Activated T-cell treated with anti-CD3 and anti-CD28 coated beads, Interleukin-2, amount 50 U/mL, for 72 hours (primary cell): Measurements from ENCODE around the gene NKAIN2. TPM values are rescaled to one million over a fixed set of nuclear protein-coding genes. Genes with fewer than 3 reads are reported as not detected.

Experiments used
- ATAC-seq, 2 donors: fragments of 150-1000 bp; cut with Tn5 transposase; replicated peaks in 1 of 2; 2 replicates each; pipeline ENCODE4 v1.10.0; 2021; ENCODE audit warnings: moderate library complexity in 2 of 2, mild to moderate bottlenecking in 1 of 2
- DNase-seq, 2 donors: peaks; one replicate each; pipeline ENCODE4 v3.0.0; 2021 to 2022; ENCODE audit warnings: mixed read lengths in 1 of 2
- H3K27ac Mint-ChIP-seq: one replicate; pipeline ENCODE4 v1.8.0; 2022; ENCODE audit warnings: mild to moderate bottlenecking, moderate library complexity, mixed read lengths
- H3K27me3 Mint-ChIP-seq: one replicate; pipeline ENCODE4 v1.8.0; 2022; ENCODE audit warnings: low read depth, mixed read lengths
- H3K36me3 Mint-ChIP-seq, 2 donors: one replicate each; pipeline ENCODE4 v1.8.0; 2022; ENCODE audit warnings: mixed read lengths in 2 of 2, mild to moderate bottlenecking in 1 of 2; ENCODE audit not compliant: insufficient read depth in 2 of 2
- H3K4me1 Mint-ChIP-seq: one replicate; pipeline ENCODE4 v1.8.0; 2022; ENCODE audit warnings: low read depth, mixed read lengths
- H3K4me3 Mint-ChIP-seq, 2 donors: one replicate each; pipeline ENCODE4 v1.8.0; 2022; ENCODE audit warnings: mild to moderate bottlenecking in 2 of 2, mixed read lengths in 2 of 2, moderate library complexity in 2 of 2
- H3K9me3 Mint-ChIP-seq, 2 donors: one replicate each; pipeline ENCODE4 v1.8.0; 2022; ENCODE audit warnings: mixed read lengths in 2 of 2
- total RNA-seq, 2 donors: library from RNA; stranded (reverse); gene quantifications; one replicate each; pipeline ENCODE4 v1.2.3, GENCODE V29; 2022

Gene NKAIN2
- total RNA-seq, 2 donors from 2014 or later = not detected

- H3K4me3 Mint-ChIP-seq = no peak overlapping the region
- no peak for ATAC-seq
- H3K36me3 Mint-ChIP-seq = no peaks in the 10 kb centered on the region
- H3K27me3 Mint-ChIP-seq = no peaks in the 10 kb centered on the region
- no peaks in the 10 kb centered on the region for H3K4me1 Mint-ChIP-seq
- DNase-seq = no peak
- H3K9me3 Mint-ChIP-seq = peaks cover 0 to 5% of the 10 kb centered on the region in 2 donors
- no peak overlapping the region for H3K27ac Mint-ChIP-seq
Measured at GRCh38 chr6:124753001-124753400, 949.3 kb downstream of the NKAIN2 start.

DNA sequence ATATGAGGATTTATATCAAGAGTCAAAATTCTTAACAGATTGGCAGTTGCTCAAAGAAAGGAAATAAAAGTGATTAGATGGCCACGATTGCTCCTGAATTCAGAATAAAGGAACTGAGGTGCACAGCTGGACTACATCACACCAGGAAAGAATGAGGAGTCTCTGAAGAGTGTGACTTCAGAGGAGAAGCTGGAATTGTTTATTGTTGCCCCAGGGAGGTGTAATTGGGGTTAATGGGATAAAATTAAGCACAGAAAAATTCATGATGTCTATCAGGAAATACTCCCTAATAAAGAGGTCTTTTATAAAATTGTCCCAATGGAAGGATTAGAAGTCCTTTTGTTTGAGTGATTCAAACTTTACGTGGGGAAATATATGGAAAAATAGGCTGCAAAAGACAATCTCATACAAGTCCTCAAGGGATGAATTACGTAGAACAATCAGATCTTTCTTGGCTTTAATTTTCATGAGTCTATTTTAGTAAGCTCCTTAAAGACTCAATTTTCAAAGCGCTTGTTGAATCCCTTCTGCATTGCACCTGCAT is 950.0 kb downstream of the NKAIN2 start:
- Mint-ChIP-seq H3K4me1 (no peaks in the 10 kb centered on the region), H3K27ac (no peak overlapping the region), H3K36me3 (no peaks in the 10 kb centered on the region), H3K4me3 (no peak overlapping the region), H3K27me3 (no peaks in the 10 kb centered on the region), H3K9me3 (peaks cover 0 to 5% of the 10 kb centered on the region in 2 donors)
- DNase-seq (no peak), ATAC-seq (no peak)

- Mint-ChIP-seq H3K27me3 (no peaks in the 10 kb centered on the region), H3K4me1 (no peaks in the 10 kb centered on the region), H3K9me3 (peaks cover 0 to 5% of the 10 kb centered on the region in 2 donors), H3K36me3 (no peaks in the 10 kb centered on the region), H3K4me3 (no peak overlapping the region), H3K27ac (no peak overlapping the region)
- no peak for DNase-seq
- no peak for ATAC-seq
Measured at GRCh38 chr6:124755321-124755720, 951.7 kb downstream of the NKAIN2 start.

- ATAC-seq = no peak
- H3K4me3 Mint-ChIP-seq = no peak overlapping the region
- H3K9me3 Mint-ChIP-seq = peaks cover 1 to 5% of the 10 kb centered on the region in 2 donors
- no peak overlapping the region for H3K27ac Mint-ChIP-seq
- no peak for DNase-seq
- no peaks in the 10 kb centered on the region for H3K4me1 Mint-ChIP-seq
- H3K27me3 Mint-ChIP-seq = no peaks in the 10 kb centered on the region
- H3K36me3 Mint-ChIP-seq = no peaks in the 10 kb centered on the region
Measured at GRCh38 chr6:124757560-124757959, 953.9 kb downstream of the NKAIN2 start.

DNA sequence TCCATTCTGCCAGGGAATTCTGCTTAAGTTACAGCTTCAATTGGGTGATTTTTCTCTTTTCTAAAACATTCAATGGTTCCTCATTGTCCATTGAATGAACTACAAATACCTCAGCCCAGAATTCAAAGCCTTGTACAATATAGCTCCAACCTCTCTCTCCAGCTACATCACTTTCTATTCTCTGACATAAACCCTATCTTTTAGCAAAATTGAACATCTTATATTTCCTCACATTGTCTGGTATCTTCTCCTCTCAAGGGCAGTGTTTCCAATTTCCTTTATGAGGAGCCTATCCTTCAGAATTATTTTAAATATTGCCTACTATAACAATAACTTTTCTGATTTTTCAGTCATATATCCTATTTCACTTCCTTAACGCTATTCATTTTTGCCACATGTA is 955.0 kb downstream of the NKAIN2 start:
- Mint-ChIP-seq H3K4me1 (no peaks in the 10 kb centered on the region), H3K4me3 (no peak overlapping the region), H3K36me3 (no peaks in the 10 kb centered on the region), H3K9me3 (peaks cover 2 to 5% of the 10 kb centered on the region in 2 donors), H3K27ac (no peak overlapping the region), H3K27me3 (no peaks in the 10 kb centered on the region)
- DNase-seq (no peak), ATAC-seq (no peak)

DNA sequence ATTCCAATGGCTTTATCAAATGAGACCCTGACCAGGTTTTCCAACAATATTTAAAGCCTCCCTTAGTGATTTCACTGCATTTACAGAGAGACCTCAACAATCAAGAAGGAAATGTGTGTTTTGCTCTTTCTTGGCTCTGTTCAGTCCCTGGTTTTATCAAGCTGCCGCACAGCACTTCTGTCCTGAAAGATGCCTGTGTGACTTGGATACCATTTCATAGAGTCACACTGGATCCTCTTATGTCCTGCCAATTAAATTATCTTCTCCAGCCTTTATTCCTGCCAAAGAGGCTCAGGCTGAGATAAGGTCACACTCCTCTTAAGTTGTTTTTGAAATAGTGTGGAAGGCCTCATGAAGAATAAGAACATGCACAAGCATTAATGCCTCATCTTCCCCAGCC is 961.6 kb downstream of the NKAIN2 start:
- H3K4me3 Mint-ChIP-seq = no peak overlapping the region
- no peaks in the 10 kb centered on the region for H3K27me3 Mint-ChIP-seq
- no peak for DNase-seq
- peaks cover 0 to 2% of the 10 kb centered on the region in 2 donors for H3K9me3 Mint-ChIP-seq
- H3K27ac Mint-ChIP-seq = no peak overlapping the region
- H3K36me3 Mint-ChIP-seq = no peaks in the 10 kb centered on the region
- H3K4me1 Mint-ChIP-seq = no peaks in the 10 kb centered on the region
- no peak for ATAC-seq

- Mint-ChIP-seq H3K9me3 (peaks cover 0 to 3% of the 10 kb centered on the region in 2 donors), H3K4me3 (no peak overlapping the region), H3K27ac (no peak overlapping the region), H3K36me3 (no peaks in the 10 kb centered on the region), H3K27me3 (no peaks in the 10 kb centered on the region), H3K4me1 (no peaks in the 10 kb centered on the region)
- no peak for ATAC-seq
- DNase-seq = no peak
Measured at GRCh38 chr6:124768224-124768623, 964.6 kb downstream of the NKAIN2 start.

GRCh38 chr6:124769811-124770544 is 966.3 kb downstream of the NKAIN2 start:
- H3K36me3 Mint-ChIP-seq = no peaks in the 10 kb centered on the region
- no peak overlapping the region for H3K4me3 Mint-ChIP-seq
- H3K4me1 Mint-ChIP-seq = no peaks in the 10 kb centered on the region
- H3K27ac Mint-ChIP-seq = no peak overlapping the region
- ATAC-seq (no peak), DNase-seq (no peak)
- H3K27me3 Mint-ChIP-seq = no peaks in the 10 kb centered on the region
- H3K9me3 Mint-ChIP-seq = peaks cover 0 to 3% of the 10 kb centered on the region in 2 donors

DNA sequence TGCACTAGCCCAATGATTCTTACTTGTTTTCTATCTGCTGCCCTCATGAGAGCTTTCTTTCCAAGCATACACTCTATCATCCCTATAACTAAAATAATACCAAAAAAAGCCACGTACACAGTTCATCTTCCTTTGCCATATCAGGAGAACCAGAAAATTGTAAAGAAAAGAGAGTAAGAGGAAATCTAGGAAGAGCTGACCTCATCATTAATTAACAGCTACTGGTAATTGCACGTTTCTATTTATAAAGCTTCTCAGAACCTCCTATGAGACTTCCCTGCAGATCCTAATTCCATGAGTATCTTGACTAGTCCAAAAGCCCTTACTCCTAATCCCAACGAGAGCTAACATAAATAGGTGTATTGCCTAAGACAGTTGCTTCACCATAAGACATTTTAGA is 967.1 kb downstream of the NKAIN2 start:
- Mint-ChIP-seq H3K4me1 (no peaks in the 10 kb centered on the region), H3K27me3 (no peaks in the 10 kb centered on the region)

GRCh38 chr6:124772733-124773319 is 969.2 kb downstream of the NKAIN2 start:
- ATAC-seq = no peak
- H3K9me3 Mint-ChIP-seq = peaks cover 0 to 3% of the 10 kb centered on the region in 2 donors
- H3K4me3 Mint-ChIP-seq = no peak overlapping the region
- H3K4me1 Mint-ChIP-seq = no peaks in the 10 kb centered on the region
- no peaks in the 10 kb centered on the region for H3K27me3 Mint-ChIP-seq
- H3K27ac Mint-ChIP-seq = no peak overlapping the region
- DNase-seq = no peak
- no peaks in the 10 kb centered on the region for H3K36me3 Mint-ChIP-seq

More for the DNA sequence above, 967.1 kb downstream of the NKAIN2 start:
- ATAC-seq (no peak), DNase-seq (no peak)
- no peaks in the 10 kb centered on the region for H3K36me3 Mint-ChIP-seq
- peaks cover 0 to 3% of the 10 kb centered on the region in 2 donors for H3K9me3 Mint-ChIP-seq
- H3K27ac Mint-ChIP-seq = no peak overlapping the region
- no peak overlapping the region for H3K4me3 Mint-ChIP-seq

- no peaks in the 10 kb centered on the region for H3K27me3 Mint-ChIP-seq
- no peak overlapping the region for H3K27ac Mint-ChIP-seq
- H3K4me3 Mint-ChIP-seq = no peak overlapping the region
- H3K36me3 Mint-ChIP-seq = no peaks in the 10 kb centered on the region
- H3K9me3 Mint-ChIP-seq = peaks cover 0 to 5% of the 10 kb centered on the region in 2 donors
- H3K4me1 Mint-ChIP-seq = no peaks in the 10 kb centered on the region
- DNase-seq (no peak), ATAC-seq (no peak)
Measured at GRCh38 chr6:124775121-124775520, 971.5 kb downstream of the NKAIN2 start.

DNA sequence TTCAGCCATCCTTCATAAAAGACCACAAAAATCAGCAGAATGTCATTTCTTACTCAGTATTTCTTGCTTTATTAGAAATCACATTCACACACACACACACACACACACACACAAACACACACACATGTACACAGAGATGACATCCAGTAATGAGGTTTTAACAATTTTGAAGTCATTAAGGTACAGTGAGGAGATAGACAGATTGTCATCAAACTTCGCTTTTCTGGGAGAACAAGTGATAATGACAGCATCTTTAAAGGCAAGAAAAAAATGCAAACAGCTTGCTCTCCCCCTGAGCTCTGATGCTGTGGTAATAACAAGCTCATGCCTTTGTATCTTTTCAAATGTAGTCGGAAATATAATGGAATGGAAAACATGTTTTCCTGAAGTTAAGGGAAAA is 974.2 kb downstream of the NKAIN2 start:
- no peak for DNase-seq
- no peak for ATAC-seq
- Mint-ChIP-seq H3K9me3 (peaks cover 0 to 2% of the 10 kb centered on the region in 2 donors), H3K27me3 (no peaks in the 10 kb centered on the region), H3K4me1 (no peaks in the 10 kb centered on the region), H3K36me3 (no peaks in the 10 kb centered on the region), H3K27ac (no peak overlapping the region), H3K4me3 (no peak overlapping the region)

- ATAC-seq = no peak
Measured at GRCh38 chr6:124780623-124781022, 977.0 kb downstream of the NKAIN2 start.

More at GRCh38 chr6:124780623-124781022, 977.0 kb downstream of the NKAIN2 start:
- Mint-ChIP-seq H3K4me3 (no peak overlapping the region), H3K9me3 (peaks cover 0 to 2% of the 10 kb centered on the region in 2 donors), H3K27ac (no peak overlapping the region), H3K4me1 (no peaks in the 10 kb centered on the region), H3K27me3 (no peaks in the 10 kb centered on the region), H3K36me3 (no peaks in the 10 kb centered on the region)
- DNase-seq = no peak
